GM12892 (cell line): Measurements from ENCODE around the gene STAG1.
"Not testable (repeated sequence)": the region's sequence is repeated elsewhere in the genome, so short reads cannot be mapped to it uniquely, and the experiment has no call there.

Experiments
- POLR2A ChIP-seq: IDR thresholded peaks from 2 replicates; pipeline ENCODE4 v1.6.1; 2011; ENCODE audit warnings: low read depth, low read length, control low read depth
- POLR2AphosphoS5 ChIP-seq: IDR thresholded peaks from 2 replicates; pipeline ENCODE4 v1.6.1; 2011; ENCODE audit warnings: low read depth, low read length, control low read depth

- not testable (repeated sequence) for TF ChIP-seq POLR2A, POLR2AphosphoS5
Observed at GRCh38 chr3:136758160-136759102, 6.3 kb upstream of the STAG1 start.
